Activated CD4-positive, alpha-beta T cell treated with anti-CD3 and anti-CD28 coated beads, Interleukin-2, amount 10 ng/mL, durations not matched to agents 24 days and 14 days (primary cell): ENCODE measurements around the gene BLCAP. TPM values are rescaled to one million over a fixed set of nuclear protein-coding genes. Genes with fewer than 3 reads are reported as not detected.
A peak's percentile ranks its signal among the peaks of the same experiment; 100 is the strongest.

Source experiments
- DNase-seq: peaks from one replicate; pipeline ENCODE4 v3.0.0; 2022
- H3K27ac Mint-ChIP-seq: one replicate; pipeline ENCODE4 v1.8.0; 2022; ENCODE audit warnings: mild to moderate bottlenecking, mixed read lengths
- H3K27me3 Mint-ChIP-seq: one replicate; pipeline ENCODE4 v1.8.0; 2022; ENCODE audit warnings: mixed read lengths
- H3K36me3 Mint-ChIP-seq: one replicate; pipeline ENCODE4 v1.8.0; 2022; ENCODE audit warnings: low read depth, mild to moderate bottlenecking, mixed read lengths
- H3K4me1 Mint-ChIP-seq: one replicate; pipeline ENCODE4 v1.8.0; 2021; ENCODE audit warnings: mixed read lengths
- H3K4me3 Mint-ChIP-seq: one replicate; pipeline ENCODE4 v1.8.0; 2022; ENCODE audit warnings: mild to moderate bottlenecking, moderate library complexity, mixed read lengths
- H3K9me3 Mint-ChIP-seq: one replicate; pipeline ENCODE4 v1.8.0; 2021; ENCODE audit warnings: mixed read lengths
- intact Hi-C: fragments of 100-400 bp; cut with micrococcal nuclease; formaldehyde crosslinking; loops from one replicate; pipeline ENCODE4 v1.15.1; 2023
- total RNA-seq: library from RNA; stranded (reverse); gene quantifications from 2 replicates; pipeline ENCODE4 v1.2.3, GENCODE V29; 2022

BLCAP gene
- total RNA-seq, 1 donor from 2014 or later, result 31.7 TPM

DNA sequence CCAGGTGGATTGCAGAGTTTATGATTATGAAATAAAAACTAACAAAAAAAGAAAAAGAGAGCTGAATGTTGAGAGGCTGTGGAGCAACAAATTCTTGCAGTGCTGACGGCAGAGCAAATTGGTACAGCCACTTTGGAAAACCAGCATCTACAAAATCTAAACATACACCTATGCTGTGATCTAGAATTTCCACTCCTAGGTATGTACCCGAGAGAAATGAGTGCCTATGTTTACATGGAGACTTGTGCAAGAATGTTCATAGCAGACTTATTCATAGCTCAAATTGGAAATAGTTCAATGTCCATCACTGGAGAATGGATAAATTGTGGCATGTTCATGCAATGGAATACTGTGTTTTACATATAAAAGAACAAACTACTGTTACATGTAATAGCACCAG, 3.0 kb upstream of the BLCAP start:
- intact Hi-C loops, result no loop called here
- H3K4me1 Mint-ChIP-seq, result peaks cover 28% of the 10 kb centered on the region
- DNase-seq, result no peak

DNA sequence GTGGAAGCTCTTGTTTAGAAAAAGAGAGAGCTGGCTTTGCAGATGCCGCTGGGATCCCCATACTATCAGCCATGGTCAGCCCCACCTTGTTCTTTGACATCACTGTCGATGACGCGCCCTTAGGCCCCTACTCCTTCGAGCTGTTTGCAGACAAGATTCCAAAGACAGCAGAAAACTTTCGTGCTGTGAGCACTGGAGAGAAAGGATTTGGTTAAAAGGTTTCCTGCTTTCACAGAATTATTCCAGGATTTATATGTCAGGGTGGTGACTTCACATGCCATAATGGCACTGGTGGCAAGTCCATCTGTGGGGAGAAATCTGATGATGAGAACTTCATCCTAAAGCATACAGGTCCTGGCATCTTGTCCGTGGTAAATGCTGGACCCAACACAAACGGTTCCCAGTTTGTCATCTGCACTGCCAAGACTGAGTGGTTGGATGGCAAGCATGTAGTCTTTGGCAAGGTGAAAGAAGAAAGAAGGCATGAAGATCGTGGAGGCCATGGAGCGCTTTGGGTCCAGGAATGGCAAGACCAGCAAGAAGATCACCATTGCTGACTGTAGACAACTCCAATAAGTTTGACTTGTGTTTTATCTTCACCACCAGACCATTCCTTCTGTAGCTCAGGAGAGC, 2.4 kb upstream of the BLCAP start:
- intact Hi-C loops, result loop anchor here (2.0 to 10.0 kb wide), 4 partner anchors 123 to 1065 kb away; partner anchors contain the start of genes RBL1 and TGIF2
- no peak overlapping the region for H3K4me3 Mint-ChIP-seq
- no peak for DNase-seq
- no peaks in the 10 kb centered on the region for H3K9me3 Mint-ChIP-seq
- H3K36me3 Mint-ChIP-seq, result peaks cover 7% of the 10 kb centered on the region
- H3K4me1 Mint-ChIP-seq, result peaks cover 35% of the 10 kb centered on the region
- peaks cover 5% of the 10 kb centered on the region for H3K27me3 Mint-ChIP-seq
- no peak overlapping the region for H3K27ac Mint-ChIP-seq

More for the DNA sequence above, 3.0 kb upstream of the BLCAP start:
- Mint-ChIP-seq H3K9me3 (no peaks in the 10 kb centered on the region), H3K27ac (no peak overlapping the region), H3K36me3 (peaks cover 7% of the 10 kb centered on the region), H3K27me3 (peaks cover 5% of the 10 kb centered on the region), H3K4me3 (no peak overlapping the region)

DNA sequence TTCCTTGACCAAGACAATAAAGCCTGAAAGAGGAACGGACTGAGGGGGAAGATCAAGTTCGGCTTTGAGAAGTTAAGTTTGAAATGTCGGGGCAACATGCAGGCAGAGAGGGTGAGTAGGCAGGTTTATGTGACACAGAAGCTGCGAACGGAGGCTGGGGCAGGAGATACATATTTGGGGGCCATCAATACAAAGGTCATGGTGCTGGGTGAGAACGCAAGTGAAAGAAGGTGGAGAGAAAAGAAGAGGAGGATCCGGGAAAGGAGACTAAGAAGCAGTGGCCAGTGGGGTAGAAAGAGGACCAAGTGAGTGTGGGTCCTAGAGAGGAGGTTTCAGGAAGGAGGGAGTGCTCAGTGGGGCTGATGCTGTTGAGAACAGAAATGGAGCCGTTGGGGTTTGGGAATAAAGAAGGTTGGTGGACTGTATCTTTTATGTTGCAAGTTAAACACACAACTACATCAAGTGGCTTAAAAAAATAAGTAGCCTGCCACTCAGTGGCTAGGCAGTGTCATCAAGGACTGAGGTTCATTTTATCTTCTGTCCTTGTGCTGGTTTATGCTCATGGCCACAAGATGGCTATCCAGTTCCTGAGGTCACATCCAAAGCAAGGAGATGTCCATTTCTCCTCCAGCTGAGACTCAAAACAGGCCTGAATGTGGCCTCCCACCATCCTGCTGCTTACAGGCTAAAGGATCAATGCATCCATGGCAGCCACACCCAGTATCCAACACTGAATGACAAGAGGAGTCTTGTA, 1.7 kb upstream of the BLCAP start:
- Mint-ChIP-seq H3K4me1 (peaks cover 37% of the 10 kb centered on the region), H3K4me3 (peak overlapping the region; percentile 19), H3K27me3 (peaks cover 5% of the 10 kb centered on the region), H3K9me3 (no peaks in the 10 kb centered on the region), H3K36me3 (peaks cover 7% of the 10 kb centered on the region), H3K27ac (peak overlapping the region; percentile 13)
- DNase-seq, result no peak
- intact Hi-C loops, result loop anchor here (2.0 to 10.0 kb wide), 4 partner anchors 123 to 1065 kb away; partner anchors contain the start of genes RBL1 and TGIF2

DNA sequence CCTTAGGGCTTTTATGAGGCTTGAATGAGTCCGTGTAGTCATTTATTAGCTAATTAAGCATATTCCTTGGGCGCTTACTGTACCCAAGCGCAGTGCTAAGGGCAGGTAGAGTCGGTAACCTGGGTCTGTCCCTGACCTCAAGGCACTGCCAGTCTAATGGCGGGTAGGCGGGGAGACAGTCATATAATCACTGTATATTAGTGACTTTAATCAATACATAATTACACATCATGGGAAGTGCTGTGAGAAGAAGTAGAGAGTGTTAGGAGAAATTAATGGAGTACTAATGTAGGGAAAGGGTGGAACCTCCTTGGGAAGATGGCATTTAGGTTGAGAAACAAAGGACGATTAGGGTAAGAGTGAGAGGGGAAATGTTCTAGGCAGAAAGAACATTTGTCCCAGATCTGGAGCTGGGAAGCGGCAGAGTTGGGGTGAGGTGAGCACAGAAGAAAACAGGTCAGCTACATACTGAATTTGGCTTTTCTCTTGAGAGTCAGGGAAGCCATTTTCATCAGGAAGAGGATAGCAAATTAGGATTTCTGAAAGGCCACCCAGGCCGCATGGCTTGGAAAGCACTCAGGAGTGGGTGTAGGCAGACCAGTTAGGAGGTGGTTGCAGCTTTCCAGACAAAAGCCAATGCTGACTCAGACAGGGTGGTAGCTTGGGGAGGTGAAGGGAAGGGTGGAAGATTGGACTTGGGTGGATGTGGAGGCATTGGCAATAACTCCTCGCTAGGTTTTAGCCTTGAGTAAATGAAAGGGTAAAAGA, 954 bp upstream of the BLCAP start:
- no peak for DNase-seq
- Mint-ChIP-seq H3K9me3 (no peaks in the 10 kb centered on the region), H3K36me3 (peaks cover 7% of the 10 kb centered on the region), H3K27me3 (peaks cover 5% of the 10 kb centered on the region), H3K4me1 (peaks cover 38% of the 10 kb centered on the region), H3K27ac (peak overlapping the region; percentile 100), H3K4me3 (peak overlapping the region; percentile 92)
- intact Hi-C loops, result loop anchor here (1.0 to 10.0 kb wide), 5 partner anchors 122 to 1064 kb away; partner anchors contain the start of genes MANBAL, RBL1 and TGIF2

DNA sequence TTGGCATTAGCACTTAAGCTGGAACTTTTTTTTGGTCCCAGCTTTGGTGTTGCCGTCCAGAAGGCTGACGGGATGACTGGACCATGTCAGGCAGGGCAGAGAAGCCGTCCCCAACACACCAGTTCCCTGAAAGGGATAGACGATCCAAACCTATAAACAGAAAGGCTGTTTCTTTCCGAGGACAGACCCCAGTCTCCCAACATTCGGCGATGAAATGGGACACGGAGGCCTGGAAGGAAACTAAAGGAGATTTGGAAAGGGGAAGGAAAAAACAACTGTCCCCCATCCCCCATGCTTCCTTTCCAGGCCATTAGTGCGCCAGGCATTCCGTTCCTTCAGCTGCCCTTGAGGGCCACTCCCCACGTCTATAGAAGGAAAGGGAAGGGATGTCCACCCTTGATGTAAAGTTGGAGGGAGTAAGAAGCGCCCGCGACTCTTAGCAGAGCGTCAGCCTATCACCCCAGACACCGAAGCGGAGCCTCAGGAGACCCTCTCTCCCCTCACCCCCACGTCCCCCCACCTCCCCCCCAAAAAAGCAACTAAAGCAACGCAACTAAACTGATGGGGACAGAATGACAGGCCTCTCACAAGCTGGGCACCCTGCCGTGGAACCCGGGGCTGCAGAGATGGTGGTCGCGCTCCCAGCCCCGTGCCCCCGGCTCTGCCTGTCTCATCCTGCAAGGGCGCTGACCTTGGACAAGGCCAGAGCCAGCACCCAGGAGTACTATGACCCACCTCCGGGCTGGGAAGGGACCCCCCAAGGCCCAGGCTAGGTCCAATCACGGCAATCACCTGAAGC, 638 bp downstream of the BLCAP start:
- peaks cover 42% of the 10 kb centered on the region for H3K4me1 Mint-ChIP-seq
- H3K27ac Mint-ChIP-seq, result peak overlapping the region; percentile 100

DNA sequence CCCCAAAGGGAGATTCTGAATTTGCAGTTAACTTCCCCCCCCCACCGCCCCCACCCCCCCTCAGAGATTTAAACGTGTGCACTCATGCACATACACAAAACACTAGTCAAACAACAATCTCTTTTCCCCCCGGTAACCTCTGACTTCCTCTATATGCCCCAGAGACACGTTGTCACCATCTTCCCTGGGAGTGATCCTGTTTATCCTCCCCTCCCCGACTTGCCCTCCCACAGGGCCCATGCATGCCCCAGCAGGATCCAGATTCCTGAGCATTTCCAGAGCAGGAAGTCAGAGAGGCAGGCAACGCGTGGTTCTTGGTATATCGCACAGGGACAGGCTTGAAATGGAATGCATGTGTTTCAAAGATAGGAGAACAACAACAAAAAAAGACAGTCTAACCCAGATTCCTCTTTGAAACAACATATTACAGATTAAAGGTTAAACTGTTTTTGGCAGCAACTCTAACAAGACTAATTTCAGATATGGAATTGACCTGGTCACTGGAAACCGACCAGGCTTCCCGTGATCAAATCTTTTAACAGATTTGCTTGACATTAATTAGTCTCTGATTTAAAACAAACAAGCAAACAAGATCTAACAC, 1.3 kb downstream of the BLCAP start:
- intact Hi-C loops, result loop anchor here (5.0 to 10.0 kb wide), 3 partner anchors 429 to 1062 kb away; partner anchors contain the start of genes RBL1 and TGIF2
- no peak overlapping the region for H3K27ac Mint-ChIP-seq
- peaks cover 10% of the 10 kb centered on the region for H3K36me3 Mint-ChIP-seq
- H3K4me3 Mint-ChIP-seq, result peak overlapping the region; percentile 92
- peaks cover 7% of the 10 kb centered on the region for H3K27me3 Mint-ChIP-seq
- peaks cover 42% of the 10 kb centered on the region for H3K4me1 Mint-ChIP-seq
- DNase-seq, result peak; percentile 63
- no peaks in the 10 kb centered on the region for H3K9me3 Mint-ChIP-seq

More for the DNA sequence above, 638 bp downstream of the BLCAP start:
- peak overlapping the region; percentile 92 for H3K4me3 Mint-ChIP-seq
- peaks cover 10% of the 10 kb centered on the region for H3K36me3 Mint-ChIP-seq
- intact Hi-C loops, result loop anchor here (5.0 to 10.0 kb wide), 3 partner anchors 430 to 1062 kb away; partner anchors contain the start of genes RBL1 and TGIF2
- no peaks in the 10 kb centered on the region for H3K9me3 Mint-ChIP-seq
- H3K27me3 Mint-ChIP-seq, result peaks cover 5% of the 10 kb centered on the region
- DNase-seq, result peak; percentile 63

DNA sequence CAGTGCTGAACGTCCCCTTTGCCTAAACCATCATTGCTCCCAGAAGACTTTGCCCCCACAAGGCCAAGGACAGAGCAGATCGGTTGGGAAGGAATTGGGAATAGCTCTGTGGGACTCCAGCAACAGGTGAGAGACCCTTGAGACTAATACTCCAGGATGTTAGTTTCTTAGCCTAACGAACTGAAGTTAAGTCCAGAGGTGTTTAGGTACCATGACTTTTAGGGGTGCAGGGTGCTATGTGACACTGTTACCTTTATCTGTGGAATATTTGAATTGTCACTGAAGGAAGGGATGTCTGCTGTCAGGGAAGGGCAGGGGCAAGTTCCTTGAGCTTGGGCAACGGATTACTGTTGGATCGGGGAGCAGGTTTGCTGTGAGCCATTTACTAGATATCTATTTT, 1.9 kb downstream of the BLCAP start:
- peak overlapping the region; percentile 92 for H3K4me3 Mint-ChIP-seq
- no peak for DNase-seq
- peaks cover 11% of the 10 kb centered on the region for H3K36me3 Mint-ChIP-seq
- H3K27ac Mint-ChIP-seq, result no peak overlapping the region
- intact Hi-C loops, result loop anchor here (5.0 to 10.0 kb wide), 3 partner anchors 429 to 1061 kb away; partner anchors contain the start of genes RBL1 and TGIF2
- H3K4me1 Mint-ChIP-seq, result peaks cover 42% of the 10 kb centered on the region
- H3K27me3 Mint-ChIP-seq, result peaks cover 7% of the 10 kb centered on the region
- no peaks in the 10 kb centered on the region for H3K9me3 Mint-ChIP-seq

DNA sequence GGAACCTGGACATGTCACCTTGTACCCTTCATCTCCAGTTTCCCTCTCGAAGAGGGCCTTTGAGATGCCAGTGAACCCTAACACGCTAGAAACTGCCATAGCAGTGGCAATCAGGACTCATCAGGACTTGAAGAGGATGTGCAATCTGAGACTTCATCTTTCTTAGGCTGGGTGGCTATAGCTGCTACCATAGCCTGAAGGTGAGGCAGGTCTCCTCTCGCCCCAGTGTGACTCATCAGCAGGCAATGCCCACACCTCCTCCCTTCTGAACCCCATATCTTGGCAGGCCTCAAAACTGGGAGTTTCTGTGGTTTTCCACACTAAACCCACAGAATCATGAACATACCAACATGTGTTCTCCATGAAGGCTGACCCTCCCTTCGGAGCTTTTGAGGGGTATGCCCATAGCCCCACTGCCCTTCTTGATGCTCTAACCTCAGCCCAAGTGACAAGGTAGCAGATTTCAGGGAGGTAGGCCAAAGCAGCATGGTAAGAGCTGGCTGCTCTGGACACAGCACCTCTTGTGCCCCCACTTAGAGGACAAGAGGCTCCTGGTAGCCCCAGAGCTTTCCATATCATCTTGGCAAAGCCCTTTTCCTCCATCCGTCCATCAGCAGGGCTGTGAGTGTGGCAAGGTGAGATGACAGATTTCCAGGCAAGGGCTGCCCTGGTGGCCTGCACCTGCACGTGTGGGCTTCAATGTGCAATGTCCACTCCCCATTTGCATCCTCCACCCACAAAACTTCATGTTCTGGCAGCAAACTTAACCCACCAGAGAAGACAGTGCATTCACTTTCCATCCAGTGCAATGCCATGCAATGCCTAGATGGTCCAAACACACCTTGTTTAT, 2.6 kb downstream of the BLCAP start:
- peaks cover 7% of the 10 kb centered on the region for H3K27me3 Mint-ChIP-seq
- peaks cover 47% of the 10 kb centered on the region for H3K4me1 Mint-ChIP-seq
- H3K4me3 Mint-ChIP-seq, result peak overlapping the region; percentile 4
- peak overlapping the region; percentile 31 for H3K27ac Mint-ChIP-seq
- H3K9me3 Mint-ChIP-seq, result no peaks in the 10 kb centered on the region
- intact Hi-C loops, result loop anchor here (5.0 to 10.0 kb wide), 3 partner anchors 428 to 1060 kb away; partner anchors contain the start of genes RBL1 and TGIF2
- peak; percentile 63 for DNase-seq
- H3K36me3 Mint-ChIP-seq, result peaks cover 12% of the 10 kb centered on the region

DNA sequence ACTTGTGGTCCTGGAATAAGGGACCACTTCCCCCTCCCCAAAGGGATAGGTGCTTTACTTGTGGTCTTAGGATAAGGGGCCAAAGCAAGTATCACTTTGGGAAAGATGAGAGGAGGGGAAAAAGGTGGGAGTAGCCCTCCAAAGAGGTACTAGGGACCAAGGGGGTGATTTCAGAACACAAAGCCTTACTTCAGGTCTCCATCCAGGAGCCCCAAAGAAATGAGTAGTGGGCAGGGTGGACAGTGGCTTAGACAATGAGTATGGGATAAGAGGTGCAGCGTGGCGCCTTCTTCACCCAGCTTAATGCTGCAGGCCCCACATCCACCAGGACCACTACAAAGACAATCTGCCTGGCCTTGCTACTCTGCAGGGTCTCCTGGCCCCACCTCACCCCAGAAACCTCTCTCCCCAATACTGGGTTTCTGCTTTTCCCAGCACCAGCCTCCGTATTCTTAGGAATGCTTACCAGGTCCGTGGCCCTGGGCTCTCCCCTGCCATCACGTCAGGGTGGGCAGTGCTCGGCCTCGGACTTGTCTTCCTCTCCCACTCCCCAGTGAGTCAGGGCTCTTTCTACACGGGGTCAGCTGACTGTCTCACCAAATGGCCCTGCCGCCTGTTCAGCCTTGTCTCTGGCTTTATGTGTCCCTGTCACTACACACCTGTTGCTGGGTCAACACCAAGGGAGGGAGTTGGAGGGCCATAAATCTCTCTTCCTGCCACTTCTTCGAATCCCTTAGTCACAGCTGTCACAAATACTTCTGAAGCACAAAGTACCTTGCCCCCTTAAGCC, 3.6 kb downstream of the BLCAP start:
- no peak for DNase-seq
- H3K4me3 Mint-ChIP-seq, result no peak overlapping the region
- intact Hi-C loops, result loop anchor here (10.0 kb wide), 2 partner anchors 949 to 1059 kb away; partner anchors contain the start of gene TGIF2
- no peaks in the 10 kb centered on the region for H3K9me3 Mint-ChIP-seq
- H3K27ac Mint-ChIP-seq, result no peak overlapping the region
- H3K27me3 Mint-ChIP-seq, result peaks cover 4% of the 10 kb centered on the region
- H3K36me3 Mint-ChIP-seq, result peaks cover 13% of the 10 kb centered on the region
- peaks cover 44% of the 10 kb centered on the region for H3K4me1 Mint-ChIP-seq

DNA sequence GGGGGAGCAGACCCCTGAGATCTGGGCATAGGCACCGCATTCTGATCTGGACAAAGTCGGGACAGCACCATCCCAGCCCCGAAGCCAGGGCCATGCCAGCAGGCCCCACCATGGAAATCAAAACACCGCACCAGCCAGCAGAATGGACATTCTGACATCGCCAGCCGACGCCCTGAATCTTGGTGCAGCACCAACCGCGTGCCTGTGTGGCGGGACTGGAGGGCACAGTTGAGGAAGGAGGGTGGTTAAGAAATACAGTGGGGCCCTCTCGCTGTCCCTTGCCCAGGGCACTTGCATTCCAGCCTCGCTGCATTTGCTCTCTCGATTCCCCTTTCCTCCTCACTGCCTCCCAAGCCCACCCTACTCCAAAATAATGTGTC, 4.7 kb downstream of the BLCAP start:
- H3K4me1 Mint-ChIP-seq, result peaks cover 39% of the 10 kb centered on the region
- H3K27ac Mint-ChIP-seq, result no peak overlapping the region
- intact Hi-C loops, result loop anchor here (10.0 kb wide), 2 partner anchors 948 to 1058 kb away; partner anchors contain the start of gene TGIF2
- H3K9me3 Mint-ChIP-seq, result no peaks in the 10 kb centered on the region
- H3K36me3 Mint-ChIP-seq, result peaks cover 20% of the 10 kb centered on the region
- no peak overlapping the region for H3K4me3 Mint-ChIP-seq
- H3K27me3 Mint-ChIP-seq, result peaks cover 2% of the 10 kb centered on the region
- no peak for DNase-seq

DNA sequence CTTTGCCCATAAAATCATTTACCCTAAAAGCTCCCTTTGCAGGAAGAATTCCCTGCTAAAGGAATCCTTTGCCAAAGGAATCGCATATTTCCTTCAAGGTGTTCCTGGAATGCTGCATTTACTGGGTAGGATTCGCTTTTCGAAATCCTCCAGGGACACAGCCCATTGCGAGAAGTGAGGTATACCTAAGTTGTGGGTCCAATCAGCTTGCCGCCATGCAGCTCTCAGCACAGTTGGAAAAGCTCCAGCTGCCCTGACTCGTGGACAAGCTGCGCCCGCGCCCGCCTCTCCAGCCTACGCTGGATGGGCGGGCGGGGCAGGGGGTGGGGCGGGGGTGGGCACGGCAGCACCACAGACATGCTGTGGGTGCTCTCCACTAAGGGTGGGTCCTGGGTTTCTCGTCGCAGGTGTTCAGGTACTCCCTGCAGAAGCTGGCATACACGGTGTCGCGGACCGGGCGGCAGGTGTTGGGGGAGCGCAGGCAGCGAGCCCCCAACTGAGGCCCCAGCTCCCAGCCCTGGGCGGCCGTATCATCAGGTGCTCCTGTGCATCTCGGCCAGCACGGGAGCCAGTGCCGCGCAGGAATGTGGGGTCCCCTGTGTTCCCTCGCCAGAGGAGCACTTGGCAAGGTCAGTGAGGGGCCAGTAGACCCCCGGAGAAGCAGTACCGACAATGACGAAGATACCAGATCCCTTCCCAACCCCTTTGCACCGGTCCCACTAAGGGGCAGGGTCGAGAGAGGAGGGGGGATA, 5.2 kb downstream of the BLCAP start:
- H3K27ac Mint-ChIP-seq, result no peak overlapping the region
- peaks cover 21% of the 10 kb centered on the region for H3K36me3 Mint-ChIP-seq
- no peaks in the 10 kb centered on the region for H3K9me3 Mint-ChIP-seq
- peaks cover 2% of the 10 kb centered on the region for H3K27me3 Mint-ChIP-seq
- H3K4me3 Mint-ChIP-seq, result no peak overlapping the region
- no peak for DNase-seq
- intact Hi-C loops, result loop anchor here (10.0 kb wide), 2 partner anchors 948 to 1058 kb away; partner anchors contain the start of gene TGIF2
- peaks cover 39% of the 10 kb centered on the region for H3K4me1 Mint-ChIP-seq
